ENCODE data around the gene FRS2.

FRS2 gene

DNA sequence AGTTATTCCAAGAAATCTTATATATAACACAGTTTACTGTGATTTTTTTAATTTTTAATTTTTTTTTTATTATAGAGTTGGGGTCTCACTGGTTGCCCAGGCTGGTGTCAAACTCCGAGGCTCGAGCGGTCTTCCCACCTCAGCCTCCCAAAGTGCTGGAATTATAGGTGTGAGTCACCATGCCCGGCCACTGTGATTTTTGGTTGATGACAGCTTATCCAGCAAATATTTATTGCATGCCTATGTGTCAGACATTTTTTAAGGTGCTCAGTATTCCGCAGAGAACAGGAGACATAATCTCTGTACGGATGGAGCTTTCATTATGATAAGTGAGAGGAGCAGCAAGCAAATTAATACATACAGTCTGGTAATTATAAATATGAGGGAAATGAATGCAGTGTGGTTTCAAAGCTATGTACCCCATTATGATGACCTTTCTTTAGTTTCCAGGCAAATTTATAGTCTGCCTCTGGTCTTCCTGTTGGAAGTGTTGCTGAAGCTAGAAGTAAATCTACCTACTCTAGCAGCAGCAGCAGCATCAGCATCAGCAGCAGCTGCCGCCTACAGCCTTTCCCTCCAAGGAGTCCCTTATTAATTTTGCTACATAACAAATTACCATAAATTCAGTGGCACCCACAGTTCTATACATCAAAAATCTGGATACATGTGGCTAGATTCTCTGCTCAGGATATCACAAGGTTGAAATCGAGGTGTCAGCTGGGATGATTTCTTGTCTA, 32.3 kb downstream of the FRS2 start:
- TF ChIP-seq, protein P1, sequence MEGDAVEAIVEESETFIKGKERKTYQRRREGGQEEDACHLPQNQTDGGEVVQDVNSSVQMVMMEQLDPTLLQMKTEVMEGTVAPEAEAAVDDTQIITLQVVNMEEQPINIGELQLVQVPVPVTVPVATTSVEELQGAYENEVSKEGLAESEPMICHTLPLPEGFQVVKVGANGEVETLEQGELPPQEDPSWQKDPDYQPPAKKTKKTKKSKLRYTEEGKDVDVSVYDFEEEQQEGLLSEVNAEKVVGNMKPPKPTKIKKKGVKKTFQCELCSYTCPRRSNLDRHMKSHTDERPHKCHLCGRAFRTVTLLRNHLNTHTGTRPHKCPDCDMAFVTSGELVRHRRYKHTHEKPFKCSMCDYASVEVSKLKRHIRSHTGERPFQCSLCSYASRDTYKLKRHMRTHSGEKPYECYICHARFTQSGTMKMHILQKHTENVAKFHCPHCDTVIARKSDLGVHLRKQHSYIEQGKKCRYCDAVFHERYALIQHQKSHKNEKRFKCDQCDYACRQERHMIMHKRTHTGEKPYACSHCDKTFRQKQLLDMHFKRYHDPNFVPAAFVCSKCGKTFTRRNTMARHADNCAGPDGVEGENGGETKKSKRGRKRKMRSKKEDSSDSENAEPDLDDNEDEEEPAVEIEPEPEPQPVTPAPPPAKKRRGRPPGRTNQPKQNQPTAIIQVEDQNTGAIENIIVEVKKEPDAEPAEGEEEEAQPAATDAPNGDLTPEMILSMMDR (IDR thresholded peaks at IDR 0.05; ENCODE audit: low read depth, low read length, missing control alignments): no peak
- no peak for DNase-seq (ENCODE audit: low read depth)
- no peak overlapping the region for H3K4me3 ChIP-seq (ENCODE audit: low read depth, low read length)
- in situ Hi-C loops (cut with HindIII; ENCODE audit: low sequenced_read_pairs): no loop called here

- TF ChIP-seq, protein P1 (IDR thresholded peaks at IDR 0.05; ENCODE audit: low read depth, low read length, missing control alignments): no peak
- no peak for DNase-seq (ENCODE audit: low read depth)
- in situ Hi-C loops (cut with HindIII; ENCODE audit: low sequenced_read_pairs): no loop called here
Observed at GRCh38 chr12:69508091-69508490, 37.9 kb downstream of the FRS2 start.

DNA sequence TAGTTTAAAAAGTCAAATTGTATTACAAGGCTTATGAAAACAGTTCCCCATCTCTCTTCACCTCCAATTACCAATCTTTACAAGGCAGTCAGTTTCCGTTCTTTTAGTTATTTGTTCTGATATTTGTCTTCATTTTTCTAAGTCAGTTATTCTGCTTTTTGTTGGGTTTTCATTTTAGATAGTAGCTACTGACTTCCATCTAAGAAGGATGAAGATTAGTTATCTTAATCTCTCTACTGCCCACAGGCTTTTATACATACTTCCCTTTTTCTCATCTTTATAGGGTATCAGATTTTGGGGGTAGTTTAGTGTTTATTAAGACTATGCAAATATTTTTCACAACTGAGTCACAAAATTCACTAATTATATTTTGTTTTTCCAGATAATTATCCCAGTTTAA, 38.4 kb downstream of the FRS2 start:
- DNase-seq (ENCODE audit: low read depth): no peak
- in situ Hi-C loops (cut with HindIII; ENCODE audit: low sequenced_read_pairs): no loop called here

More at GRCh38 chr12:69508091-69508490, 37.9 kb downstream of the FRS2 start:
- no peak overlapping the region for H3K4me3 ChIP-seq (ENCODE audit: low read depth, low read length)

DNA sequence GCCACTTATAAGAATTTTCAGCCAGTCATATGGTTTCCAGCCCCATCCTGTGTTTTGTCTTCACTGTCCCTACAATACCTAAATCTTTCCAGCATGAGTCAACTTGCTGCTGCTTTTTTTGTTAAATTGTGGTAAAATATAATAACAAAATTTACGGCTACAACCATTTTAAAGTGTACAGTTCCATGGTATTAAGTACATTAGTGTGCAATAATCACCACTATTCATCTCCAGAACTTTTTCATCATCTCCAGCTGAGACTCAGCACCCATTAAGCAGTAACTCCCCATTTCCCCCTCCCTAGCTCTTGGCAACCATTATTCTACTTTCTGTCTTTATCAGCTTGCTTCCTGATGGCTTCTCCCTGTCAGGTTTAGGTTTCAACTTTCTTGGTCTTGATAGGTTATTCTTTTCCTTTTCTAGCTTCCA, 39.1 kb downstream of the FRS2 start:
- H3K4me3 ChIP-seq (ENCODE audit: low read depth, low read length): no peak overlapping the region
- in situ Hi-C loops (cut with HindIII; ENCODE audit: low sequenced_read_pairs): no loop called here
- TF ChIP-seq, protein P1 (IDR thresholded peaks at IDR 0.05; ENCODE audit: low read depth, low read length, missing control alignments): no peak
- DNase-seq (ENCODE audit: low read depth): no peak

More for the DNA sequence above, 38.4 kb downstream of the FRS2 start:
- H3K4me3 ChIP-seq (ENCODE audit: low read depth, low read length): no peak overlapping the region
- TF ChIP-seq, protein P1 (IDR thresholded peaks at IDR 0.05; ENCODE audit: low read depth, low read length, missing control alignments): no peak

DNA sequence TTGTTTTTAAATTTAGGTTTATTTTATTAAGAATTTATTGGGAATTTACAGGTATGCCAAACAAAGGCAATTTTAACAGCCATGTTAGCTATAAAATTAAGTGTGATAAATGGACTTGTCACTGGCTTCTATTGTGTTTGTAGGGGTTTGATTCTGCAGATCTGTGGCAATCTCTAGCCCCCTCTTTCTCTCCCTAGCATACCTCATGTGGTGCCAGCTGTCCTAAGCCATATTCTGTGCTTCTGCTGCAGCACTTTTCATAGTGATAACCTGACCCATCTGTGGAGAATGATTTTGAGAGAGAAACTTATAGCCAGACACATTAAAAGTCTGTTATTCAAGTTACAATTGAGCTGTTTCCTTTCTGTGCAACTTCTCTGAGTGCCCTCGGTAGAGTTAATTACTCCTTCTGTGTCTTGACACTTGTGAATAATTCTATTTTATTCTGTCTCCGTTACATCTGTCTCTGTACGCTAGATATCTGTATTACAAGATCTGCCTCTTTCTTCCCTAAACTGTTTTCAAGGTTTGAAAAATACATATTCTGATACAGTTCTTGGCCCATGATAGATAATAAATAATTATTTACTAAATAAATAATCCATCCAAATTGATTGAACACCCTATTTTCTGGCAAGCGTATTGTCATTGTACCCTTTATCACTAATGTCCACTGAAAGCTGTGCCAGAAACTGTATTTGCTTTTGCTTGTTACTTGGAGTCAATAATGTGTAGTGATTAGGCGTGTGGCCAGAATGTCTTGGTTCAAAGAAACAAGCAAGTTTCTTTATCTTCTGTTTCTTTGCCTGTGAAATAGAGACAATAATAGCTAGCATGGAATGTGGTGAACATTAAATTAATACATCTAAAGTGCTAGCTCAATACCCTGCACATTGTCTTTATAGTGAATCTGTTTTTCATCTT, 40.0 kb downstream of the FRS2 start:
- TF ChIP-seq, protein P1 (IDR thresholded peaks at IDR 0.05; ENCODE audit: low read depth, low read length, missing control alignments): no peak
- no peak for DNase-seq (ENCODE audit: low read depth)
- in situ Hi-C loops (cut with HindIII; ENCODE audit: low sequenced_read_pairs): no loop called here
- H3K4me3 ChIP-seq (ENCODE audit: low read depth, low read length): no peak overlapping the region

GRCh38 chr12:69511016-69511415, 40.8 kb downstream of the FRS2 start:
- in situ Hi-C loops (cut with HindIII; ENCODE audit: low sequenced_read_pairs): no loop called here

More at GRCh38 chr12:69511016-69511415, 40.8 kb downstream of the FRS2 start:
- DNase-seq (ENCODE audit: low read depth): no peak
- TF ChIP-seq, protein P1 (IDR thresholded peaks at IDR 0.05; ENCODE audit: low read depth, low read length, missing control alignments): no peak
- H3K4me3 ChIP-seq (ENCODE audit: low read depth, low read length): no peak overlapping the region

All from astrocyte of the cerebellum (primary cell).